ENCODE results near the gene GRK5. TPM values are rescaled to one million over a fixed set of nuclear protein-coding genes. Genes with fewer than 3 reads are reported as not detected.

Gene GRK5
- total RNA-seq, 1 donor from 2014 or later = 52.8 TPM

DNA sequence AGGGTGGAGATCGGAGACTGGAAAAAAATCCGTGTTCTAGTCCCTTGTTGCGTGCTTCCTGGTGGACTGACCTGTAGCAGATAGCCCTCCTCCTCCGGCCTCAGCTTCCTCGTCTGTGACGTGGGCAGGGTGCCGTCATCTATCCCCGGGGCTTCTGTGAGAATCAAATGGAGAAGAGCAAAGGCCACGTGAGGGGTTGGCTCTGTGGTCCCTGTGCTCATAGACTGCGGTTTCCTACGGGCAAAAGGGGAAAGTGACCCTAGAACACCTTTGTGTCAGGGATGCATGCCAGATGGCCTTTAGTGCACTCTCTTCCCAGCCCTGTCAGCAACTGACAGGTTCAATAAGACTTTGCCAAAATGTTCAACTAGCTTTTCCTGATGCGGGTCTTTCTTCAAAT lies 33.7 kb downstream of the GRK5 start:
- H3K27ac ChIP-seq (replicated peaks) = peak overlapping the region; percentile 56
- DNase-seq = no peak
- no peaks in the 10 kb centered on the region for H3K36me3 ChIP-seq

GRCh38 chr10:119242186-119242585 lies 34.8 kb downstream of the GRK5 start:
- H3K9me3 ChIP-seq (replicated peaks) = no peaks in the 10 kb centered on the region
- peak overlapping the region; percentile 56 for H3K27ac ChIP-seq (replicated peaks)
- no peak overlapping the region for H3K4me3 ChIP-seq
- H3K4me1 ChIP-seq = peaks cover 76% of the 10 kb centered on the region
- no peaks in the 10 kb centered on the region for H3K27me3 ChIP-seq (ENCODE audit: low read depth)
- no peak for DNase-seq
- intact Hi-C loops (cut with micrococcal nuclease) = no loop called here
- no peaks in the 10 kb centered on the region for H3K36me3 ChIP-seq
- TF ChIP-seq CTCF (IDR thresholded peaks at IDR 0.05; ENCODE audit: borderline replicate concordance) = no peak

More for the DNA sequence above, 33.7 kb downstream of the GRK5 start:
- TF ChIP-seq CTCF (IDR thresholded peaks at IDR 0.05; ENCODE audit: borderline replicate concordance) = no peak
- intact Hi-C loops (cut with micrococcal nuclease) = no loop called here
- Histone ChIP-seq H3K4me3 (no peak overlapping the region), H3K9me3 (replicated peaks) (no peaks in the 10 kb centered on the region), H3K27me3 (ENCODE audit: low read depth) (no peaks in the 10 kb centered on the region), H3K4me1 (peaks cover 76% of the 10 kb centered on the region)

GRCh38 chr10:119243488-119243887 lies 36.1 kb downstream of the GRK5 start:
- Histone ChIP-seq H3K9me3 (replicated peaks) (no peaks in the 10 kb centered on the region), H3K4me1 (peaks cover 76% of the 10 kb centered on the region), H3K27me3 (ENCODE audit: low read depth) (no peaks in the 10 kb centered on the region), H3K4me3 (no peak overlapping the region), H3K27ac (replicated peaks) (peak overlapping the region; percentile 56), H3K36me3 (no peaks in the 10 kb centered on the region)
- no peak for TF ChIP-seq CTCF (IDR thresholded peaks at IDR 0.05; ENCODE audit: borderline replicate concordance)
- intact Hi-C loops (cut with micrococcal nuclease) = no loop called here
- DNase-seq = no peak

- Histone ChIP-seq H3K4me1 (peaks cover 74% of the 10 kb centered on the region), H3K36me3 (no peaks in the 10 kb centered on the region), H3K9me3 (replicated peaks) (no peaks in the 10 kb centered on the region), H3K4me3 (no peak overlapping the region), H3K27me3 (ENCODE audit: low read depth) (no peaks in the 10 kb centered on the region), H3K27ac (replicated peaks) (peak overlapping the region; percentile 56)
- TF ChIP-seq CTCF (IDR thresholded peaks at IDR 0.05; ENCODE audit: borderline replicate concordance) = no peak
- intact Hi-C loops (cut with micrococcal nuclease) = no loop called here
- DNase-seq = no peak
Observed at GRCh38 chr10:119243967-119244366, 36.6 kb downstream of the GRK5 start.

DNA sequence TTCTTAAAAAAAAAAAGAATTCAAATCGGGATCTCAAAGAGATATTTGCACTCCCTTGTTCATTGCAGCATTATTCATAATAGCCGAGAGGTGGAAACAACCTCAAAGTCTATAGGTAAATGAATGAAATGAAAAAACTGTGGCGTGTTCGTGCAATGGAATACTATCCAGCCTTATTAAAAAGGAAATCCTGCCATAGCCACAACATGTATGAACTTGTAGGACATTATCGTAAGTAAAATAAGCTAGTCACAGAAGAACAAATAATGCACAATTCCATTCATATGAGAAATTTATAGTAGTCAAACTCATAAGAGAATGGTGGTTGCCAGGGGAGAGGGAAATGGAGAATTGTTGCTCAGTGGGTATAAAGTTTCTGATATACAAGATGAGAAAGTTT lies 37.9 kb downstream of the GRK5 start:
- Histone ChIP-seq H3K27ac (replicated peaks) (peak overlapping the region; percentile 90), H3K27me3 (ENCODE audit: low read depth) (no peaks in the 10 kb centered on the region), H3K4me1 (peaks cover 75% of the 10 kb centered on the region), H3K36me3 (no peaks in the 10 kb centered on the region), H3K4me3 (no peak overlapping the region), H3K9me3 (replicated peaks) (no peaks in the 10 kb centered on the region)
- intact Hi-C loops (cut with micrococcal nuclease) = no loop called here
- DNase-seq = no peak
- no peak for TF ChIP-seq CTCF (IDR thresholded peaks at IDR 0.05; ENCODE audit: borderline replicate concordance)

Measured in left ventricle myocardium inferior (tissue), 1 donor.